GM20431 (cell line): ENCODE results near the gene FAM53B.

Experiments
- in situ Hi-C: fragments of 300-500 bp; cut with MseI, MboI; formaldehyde crosslinking; loops from one replicate; pipeline ENCODE4 v1.15.0; 2020; ENCODE audit warnings: low sequenced_read_pairs; ENCODE audit not compliant: unreplicated experiment

The FAM53B gene

DNA sequence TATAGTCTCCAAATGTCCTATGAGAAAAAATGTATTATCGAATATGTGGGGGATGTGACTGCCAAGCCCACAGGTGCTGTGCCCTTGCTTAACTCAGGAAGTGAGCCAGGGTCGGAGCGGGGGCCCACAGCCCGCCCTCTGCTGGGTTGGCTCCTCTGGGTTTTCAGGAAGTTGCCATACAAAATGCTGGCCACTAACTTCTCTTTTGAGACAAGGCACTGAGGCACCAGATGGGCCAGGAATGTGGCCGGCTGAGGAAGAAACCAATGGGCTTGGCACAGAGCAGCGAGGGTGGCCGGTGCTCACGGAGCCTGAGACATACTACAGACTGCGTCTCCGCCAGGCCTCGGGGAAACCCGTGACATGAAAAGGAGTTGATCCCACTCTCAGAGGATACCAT lies 58.9 kb downstream of the FAM53B start:
- in situ Hi-C loops = no loop called here

DNA sequence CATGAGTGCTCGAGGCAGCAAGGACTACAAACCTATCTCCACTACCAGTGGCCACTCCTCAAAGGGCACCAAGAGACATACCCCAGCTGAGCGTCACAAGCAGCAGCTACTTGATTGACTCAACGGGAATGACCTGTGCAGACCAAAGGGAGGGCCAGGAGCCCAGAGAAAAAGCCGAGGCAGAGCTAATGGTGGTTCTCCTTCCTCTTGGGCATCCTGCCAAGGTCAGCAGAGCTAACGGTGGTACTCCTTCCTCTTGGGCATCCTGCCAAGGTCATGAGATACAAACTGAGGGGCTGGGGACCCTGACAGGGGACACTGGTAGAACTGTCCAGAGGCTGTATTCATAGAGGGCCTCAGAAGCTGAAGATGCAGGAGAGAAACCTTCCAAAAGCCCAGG lies 60.4 kb downstream of the FAM53B start:
- in situ Hi-C loops = no loop called here

DNA sequence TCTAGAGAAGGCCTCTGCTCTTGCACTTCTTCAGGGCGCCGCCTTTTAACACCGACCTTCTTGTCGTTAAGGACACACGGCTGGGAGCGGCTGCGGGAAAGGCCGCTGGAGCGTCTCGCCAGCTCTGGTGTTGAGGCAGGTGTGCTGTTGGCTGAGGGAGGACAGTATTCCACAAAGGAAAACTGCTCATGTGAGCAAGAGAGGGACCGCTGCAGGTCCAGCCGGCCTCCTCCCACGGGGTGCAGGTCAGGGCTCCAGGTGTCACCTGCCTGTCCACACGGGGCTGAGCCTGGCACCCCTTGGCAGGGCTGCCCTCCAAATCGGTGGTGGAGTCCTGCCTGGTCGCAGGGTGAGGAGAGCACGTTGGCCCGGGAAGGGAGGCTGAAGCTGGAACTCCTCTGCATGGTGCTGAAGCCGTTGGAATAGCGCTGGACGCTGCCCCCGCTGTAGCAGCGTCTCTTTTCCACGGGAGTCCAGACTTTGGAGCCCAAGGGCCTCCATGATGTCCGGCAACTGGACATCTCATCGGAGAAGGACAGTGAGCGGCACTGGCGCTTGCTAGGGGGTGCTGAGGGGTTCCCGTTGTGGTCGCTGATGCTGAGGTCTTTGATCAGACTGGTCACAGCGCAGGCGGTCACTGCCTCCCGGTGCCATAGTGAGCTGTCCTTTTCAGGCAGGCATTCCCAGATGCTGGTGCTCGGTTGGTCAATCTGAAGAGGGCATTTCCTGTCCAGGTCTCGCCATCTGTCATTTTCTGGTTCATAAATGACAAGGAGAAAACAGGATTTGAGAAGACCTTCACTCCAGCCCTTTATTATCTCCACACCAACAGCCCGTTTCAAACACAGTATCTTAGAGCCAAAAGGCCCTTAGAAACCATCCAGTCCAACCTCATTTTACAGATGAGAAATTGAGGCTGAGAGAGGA lies 62.3 kb downstream of the FAM53B start:
- in situ Hi-C loops = no loop called here

DNA sequence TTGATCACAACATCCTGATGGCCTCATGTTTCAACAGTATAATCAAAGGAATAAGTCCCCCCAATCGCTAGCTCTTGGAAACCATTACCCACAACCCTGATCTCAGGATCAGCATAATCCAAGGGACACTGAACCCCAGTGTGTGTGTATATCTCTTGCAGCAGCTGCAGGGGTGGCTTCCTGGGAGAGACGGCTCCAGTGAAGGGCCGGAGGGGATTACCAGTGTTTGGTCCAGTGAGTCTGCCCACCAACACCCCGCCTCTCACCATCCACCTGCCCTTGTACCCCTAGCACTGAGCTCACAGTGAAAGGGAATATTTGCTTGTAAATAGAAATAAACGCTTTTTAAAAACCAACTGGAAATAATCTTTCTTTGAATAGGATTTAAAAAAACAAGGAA lies 63.1 kb downstream of the FAM53B start:
- in situ Hi-C loops = no loop called here

DNA sequence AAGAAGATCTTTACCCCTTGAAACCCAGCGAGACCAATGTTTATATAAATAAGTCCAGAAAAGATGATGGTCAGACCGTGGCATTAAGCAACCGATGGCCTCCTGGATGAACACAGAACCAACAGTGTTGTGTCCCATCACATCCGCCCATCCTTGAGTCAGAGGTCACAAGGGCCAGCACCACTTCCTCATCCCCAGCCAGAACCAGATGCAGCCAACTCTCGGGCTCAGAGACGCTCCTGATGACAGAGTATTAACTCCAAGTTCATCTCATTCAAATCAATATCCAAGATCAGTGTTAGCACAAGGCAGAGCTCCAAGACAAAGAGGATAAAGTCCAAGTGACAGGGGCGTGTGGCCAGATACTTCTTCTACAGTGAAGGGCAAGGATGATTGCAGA lies 63.5 kb downstream of the FAM53B start:
- in situ Hi-C loops = no loop called here

DNA sequence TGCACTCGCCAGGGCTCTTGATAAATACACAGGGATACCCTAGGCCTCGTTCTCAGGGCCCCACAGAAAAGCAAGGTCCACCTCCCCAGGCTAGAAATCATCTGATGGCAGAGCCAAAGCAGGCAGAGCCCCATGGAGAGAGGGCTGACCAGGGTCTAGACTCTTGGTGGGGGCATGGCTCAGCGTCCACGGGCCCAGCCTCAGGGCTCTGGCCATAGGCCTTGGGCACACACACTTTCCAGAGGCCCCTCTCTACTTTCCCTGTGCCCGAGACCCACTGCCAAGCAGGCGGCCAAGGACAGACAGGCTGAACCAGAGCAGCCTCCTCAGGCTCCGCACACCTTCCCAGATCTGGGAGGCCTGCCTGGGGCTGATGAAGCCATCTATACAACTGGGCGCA lies 64.8 kb downstream of the FAM53B start:
- in situ Hi-C loops = no loop called here

DNA sequence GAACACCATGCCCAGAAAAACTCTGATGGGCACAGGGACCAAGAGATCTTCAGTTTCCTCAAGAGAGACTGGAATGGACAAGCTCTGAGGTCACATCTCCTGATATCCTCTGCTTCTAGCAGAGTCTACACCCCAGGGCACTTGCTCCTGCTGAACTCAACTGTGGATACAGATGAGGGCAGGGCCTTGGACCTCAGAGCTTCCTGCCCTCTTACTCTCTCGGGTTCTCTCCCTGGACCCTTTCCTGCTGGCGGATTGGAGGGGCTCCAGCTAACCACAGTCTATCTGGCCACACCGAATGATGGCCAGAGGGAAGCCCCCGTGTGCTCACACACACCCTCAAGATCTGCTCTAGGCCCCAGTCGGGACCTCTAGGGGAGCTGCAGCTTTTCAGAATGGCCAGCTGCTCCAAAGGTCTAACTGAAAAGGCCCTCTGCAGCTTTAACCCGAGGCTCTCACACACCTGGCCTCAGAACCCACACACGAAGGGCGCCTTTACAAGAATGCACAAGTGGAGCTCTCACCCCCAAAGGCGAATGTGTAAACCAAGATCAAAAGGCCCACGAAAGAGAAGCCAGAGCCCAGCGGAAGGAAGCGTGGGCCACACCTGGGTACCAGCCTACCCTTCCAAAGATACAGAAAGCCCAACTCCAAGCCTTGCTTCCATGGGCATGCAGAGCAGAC lies 65.5 kb downstream of the FAM53B start:
- in situ Hi-C loops = no loop called here

DNA sequence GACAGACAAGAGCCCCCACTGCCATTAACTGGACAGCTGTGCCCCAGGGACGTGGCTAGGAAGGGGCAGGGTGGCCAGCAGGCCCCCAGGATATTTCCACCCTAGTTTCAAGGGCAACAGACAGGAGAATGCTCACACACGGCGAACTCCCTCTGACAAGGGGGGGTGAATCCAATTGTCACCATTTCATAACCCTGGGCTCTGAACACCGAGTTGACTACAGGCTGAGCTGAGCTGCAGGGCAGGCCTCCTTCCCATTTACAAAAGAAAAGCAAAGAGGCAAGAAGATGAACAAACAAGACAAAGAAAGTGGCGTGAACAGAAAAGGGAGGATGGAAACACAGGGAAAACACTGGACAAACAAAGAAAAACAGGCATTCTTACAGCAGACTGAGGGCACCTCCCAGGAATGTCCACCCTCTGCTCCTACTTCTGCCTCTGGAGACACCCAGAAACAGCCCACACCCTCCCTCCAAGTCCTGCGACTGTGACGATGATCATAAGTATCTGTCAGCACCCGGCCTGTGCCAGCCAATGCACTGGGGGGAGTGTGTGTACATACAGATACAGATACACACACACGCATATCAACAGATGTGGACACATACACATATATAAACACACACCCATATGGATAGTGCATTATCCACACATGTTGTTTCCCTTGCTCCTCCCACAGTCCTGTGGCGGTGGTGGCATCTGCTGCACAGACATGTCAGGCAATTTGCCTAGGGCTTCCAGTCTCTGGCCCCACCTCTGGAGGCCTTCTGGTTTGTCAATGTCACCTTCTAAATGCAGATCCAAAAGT lies 66.2 kb downstream of the FAM53B start:
- in situ Hi-C loops = no loop called here

DNA sequence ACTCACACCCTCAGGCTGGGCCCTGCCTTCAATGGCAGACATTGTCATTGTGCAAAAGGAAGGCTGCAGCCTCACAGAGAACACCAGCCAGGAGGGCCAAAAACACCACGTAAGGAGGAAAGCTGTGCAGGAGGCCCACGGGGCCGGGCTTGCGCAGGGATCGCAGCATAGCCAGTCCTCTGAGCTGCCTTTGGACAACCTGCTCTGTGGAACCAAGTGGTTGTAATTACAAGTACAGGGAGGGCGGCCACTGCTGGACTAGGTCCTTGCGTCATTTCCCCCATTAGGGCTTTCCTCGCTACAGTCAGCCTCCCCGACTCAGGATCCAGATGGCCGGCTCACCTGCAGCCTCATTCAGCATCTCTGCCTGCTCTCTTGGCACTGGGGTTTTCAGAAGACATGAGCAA lies 66.9 kb downstream of the FAM53B start:
- in situ Hi-C loops = no loop called here

DNA sequence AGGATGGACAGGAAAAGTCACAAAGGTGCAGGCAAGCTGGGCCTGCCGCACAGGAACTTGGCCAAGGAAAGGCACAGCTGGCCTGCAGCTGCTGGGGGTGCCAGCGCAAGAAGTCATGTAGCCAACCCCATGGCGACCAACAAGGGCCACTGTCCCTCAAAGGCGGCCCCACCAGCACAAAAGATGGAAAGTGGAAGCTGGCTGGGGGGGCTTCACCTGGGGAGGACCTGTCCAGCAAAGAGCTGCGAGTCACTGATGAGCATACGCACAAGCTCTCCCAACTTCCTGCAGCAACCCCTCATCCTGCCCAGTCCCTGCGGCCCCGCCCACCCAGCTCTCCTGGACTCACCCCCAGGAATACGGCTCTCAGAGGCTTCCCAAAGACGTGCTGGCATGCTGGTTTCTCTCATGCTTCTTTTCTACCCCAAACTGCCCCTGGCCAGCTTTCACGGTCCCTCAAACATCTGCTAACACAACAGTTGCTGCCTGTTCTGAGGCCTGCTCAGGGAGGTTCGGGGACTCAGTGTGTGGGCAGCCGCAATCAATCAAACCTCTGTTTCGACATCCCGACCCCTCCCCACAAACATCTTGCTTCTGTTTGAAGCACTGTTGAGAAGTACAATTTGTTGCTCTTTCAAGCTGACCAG lies 67.6 kb downstream of the FAM53B start:
- in situ Hi-C loops = no loop called here

DNA sequence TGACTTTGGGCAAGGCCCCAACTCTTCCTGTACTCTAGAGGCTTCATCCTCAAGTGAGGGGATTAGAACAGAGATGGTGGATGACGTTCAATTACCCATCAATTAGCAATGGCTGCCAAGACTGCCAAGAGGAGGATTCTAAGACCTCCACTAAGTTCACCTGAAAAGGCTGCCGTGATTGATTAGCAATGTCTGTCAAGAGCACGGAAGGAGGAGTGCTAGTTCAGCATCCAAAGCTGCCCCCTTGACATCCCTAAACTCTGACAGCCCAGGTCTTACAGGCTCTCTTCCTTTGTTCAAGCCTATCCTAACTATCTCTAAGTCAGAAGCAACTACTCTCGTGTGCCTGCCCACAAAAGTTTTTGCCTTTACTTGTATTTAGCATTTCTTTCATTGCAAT lies 68.4 kb downstream of the FAM53B start:
- in situ Hi-C loops = no loop called here

DNA sequence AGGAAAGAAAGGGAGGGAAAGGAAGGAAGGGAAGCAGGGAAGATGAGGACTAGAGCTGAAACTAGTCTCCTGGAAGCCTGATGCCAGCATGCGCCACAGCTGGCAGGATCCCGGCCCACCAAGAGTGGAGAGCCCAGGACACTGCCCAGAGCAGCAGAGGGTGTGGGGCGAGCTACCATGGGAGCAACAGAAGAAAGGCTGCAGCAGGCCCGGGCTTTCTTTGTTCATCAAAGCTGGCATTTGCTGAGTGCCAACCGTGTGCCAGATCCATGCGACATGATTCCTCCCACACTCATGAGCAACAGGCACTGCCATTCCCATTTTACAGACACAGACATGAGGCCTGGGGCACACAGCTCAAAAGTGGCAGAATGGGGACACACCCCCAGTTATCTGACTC lies 68.9 kb downstream of the FAM53B start:
- in situ Hi-C loops = no loop called here

DNA sequence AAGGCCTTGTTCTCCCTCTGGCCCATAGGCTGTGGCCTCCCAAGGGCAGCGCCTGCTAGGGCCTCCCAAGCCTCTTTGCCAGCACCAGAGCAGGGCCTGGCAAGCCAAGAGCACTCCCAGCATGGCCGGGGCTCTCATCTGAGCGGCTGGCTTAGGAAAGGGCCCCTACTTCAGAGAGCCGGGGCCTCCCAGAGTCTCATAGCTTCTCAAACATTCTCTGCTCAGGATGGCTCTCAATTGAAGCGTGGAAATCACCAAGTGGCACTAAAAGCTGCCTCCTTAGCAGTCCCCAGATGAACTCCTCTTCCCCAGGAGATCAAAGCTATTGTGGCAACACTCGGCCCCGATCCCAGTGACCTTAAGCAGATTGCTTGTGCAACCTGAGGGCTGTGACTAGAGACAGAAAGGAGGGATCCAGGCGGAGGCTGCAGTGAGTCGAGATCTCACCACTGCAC lies 69.4 kb downstream of the FAM53B start:
- in situ Hi-C loops = no loop called here

DNA sequence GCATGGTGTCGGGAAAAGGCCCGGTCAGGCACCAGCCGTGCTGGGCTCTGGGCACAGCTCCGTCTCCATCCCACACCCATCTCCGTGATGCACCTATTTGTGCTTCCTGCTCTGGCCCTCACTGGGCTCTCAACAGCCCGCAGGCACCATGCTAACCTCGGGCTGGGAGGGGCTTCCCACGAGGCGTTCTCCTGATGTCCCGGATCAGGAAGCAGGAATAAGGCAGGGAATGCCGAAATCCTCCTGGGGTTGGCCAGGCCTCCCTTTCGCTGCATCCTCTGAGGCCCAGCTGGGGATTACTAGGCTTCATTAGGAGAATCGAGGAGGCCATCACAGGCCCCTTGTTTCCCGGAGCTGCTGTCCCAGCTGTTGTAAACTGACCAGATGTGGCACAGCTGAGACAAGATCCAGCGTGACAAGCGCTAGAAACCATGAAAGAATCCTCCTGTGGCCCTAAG lies 72.0 kb downstream of the FAM53B start:
- in situ Hi-C loops = no loop called here

DNA sequence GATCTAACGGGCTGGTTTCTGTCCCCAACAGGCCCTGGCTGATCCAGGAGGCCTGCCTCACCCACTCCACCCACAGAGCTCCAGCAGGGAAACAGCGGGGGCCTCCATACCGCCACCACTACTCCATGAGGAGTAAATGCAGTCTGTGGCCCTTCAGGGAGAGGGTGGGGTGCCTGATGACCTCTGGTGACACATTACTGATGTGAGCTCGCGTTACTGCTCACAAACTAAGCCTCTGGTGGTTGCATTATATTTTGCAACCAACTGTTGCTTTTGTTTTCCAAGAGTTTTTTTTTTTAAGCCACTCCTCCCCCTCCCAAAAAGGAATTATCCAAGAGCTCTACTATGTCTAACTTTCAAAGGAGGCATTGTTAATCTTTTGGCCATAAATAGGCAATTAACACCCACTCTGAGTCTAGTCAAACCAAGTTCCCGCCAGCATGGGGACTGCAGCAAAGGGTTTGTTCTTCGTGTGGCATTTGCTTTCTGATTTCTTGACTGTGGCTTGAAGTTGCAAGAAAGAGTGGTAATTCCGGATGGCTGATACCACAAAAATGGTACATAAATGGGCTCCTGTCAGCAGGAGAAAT lies 72.6 kb downstream of the FAM53B start:
- in situ Hi-C loops = no loop called here

DNA sequence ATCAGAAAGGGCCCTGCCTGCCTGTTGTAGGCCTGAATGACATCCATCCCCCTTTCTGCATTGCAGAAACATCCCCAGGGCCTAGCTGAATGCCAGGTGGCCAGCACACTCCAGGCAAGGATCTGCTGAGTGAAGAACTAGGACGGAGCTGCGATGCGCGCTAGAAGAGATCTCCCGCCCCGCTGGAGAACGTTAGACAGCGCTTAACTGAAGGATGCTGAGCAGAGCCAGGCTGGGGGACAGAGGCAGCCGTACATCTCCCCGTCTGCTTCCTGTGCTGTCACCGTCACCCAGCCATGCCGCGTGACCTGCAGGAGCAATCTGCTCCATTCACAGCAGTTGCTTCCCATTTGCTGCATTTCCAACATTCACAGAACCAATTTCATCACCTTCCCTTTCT lies 73.3 kb downstream of the FAM53B start:
- in situ Hi-C loops = no loop called here

DNA sequence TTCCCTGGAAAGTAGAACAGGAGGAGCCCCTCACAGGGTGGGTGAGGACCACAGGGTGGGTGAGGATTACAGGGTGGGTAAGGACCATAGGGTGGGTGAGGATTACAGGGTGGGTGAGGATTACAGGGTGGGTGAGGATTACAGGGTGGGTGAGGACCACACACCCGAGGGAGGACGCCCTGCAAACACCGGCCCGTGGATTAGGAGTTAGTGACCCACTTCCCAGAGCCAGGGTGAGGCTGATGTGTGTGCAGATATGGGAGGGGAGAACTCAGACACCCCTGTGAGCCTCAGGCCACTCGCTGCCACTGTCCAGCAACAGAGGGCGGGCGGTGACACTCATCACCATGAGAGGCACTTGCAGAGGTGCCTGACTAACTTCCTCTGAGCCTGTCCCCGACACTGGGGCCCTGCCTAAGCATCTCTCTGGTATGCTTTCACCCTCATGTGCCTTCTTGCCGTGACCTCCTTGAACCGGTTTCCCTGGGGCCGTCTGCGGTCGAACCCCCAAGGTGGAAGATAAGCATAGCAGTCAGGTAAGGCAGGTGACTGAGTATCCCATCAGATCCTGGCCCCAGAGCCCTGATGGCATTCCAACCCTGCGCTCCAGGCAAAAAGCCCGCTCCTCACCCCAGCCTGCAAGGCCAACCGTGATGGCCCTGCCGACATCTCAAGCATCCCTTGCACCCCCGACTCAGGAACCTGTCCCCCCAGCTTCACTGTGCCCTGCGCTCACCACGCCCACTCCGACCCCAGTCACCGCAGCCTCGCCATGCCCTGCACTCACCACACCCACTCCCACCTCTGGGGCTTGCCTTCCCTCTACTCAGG lies 74.1 kb downstream of the FAM53B start:
- in situ Hi-C loops = no loop called here

DNA sequence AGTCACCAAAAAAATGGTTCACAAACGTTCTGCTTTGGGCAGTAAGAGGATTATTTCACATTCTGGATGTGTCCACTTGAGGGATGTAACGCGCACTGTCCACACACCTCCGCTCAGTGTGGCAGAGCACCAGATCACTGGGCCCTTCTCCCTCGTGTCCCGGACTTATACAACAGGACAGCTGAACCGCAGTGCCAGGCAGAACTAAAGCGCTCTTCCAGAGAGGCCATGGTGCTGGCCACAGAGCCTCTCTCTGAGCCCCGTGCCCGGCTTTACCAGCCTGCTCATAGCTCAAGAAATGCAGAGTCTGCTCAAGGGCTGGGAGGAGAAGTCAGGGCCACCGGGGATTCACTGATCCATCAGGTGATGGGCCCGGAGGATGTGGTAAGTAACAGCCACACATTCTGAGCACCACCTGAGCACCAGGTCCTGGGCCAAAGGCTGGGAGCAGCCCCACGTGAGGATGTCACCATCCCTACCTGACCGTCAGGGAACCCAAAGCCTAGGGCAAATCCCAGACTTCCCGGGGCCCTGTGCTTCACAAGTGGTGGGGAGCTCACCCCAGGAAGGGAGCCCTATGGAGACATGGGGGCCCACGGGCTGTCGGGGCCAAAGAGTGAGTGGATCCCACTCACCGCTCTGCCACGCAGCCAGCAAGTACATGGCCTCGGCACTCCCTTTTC lies 74.9 kb downstream of the FAM53B start:
- in situ Hi-C loops = no loop called here
